T-helper 2 cell treated with Interferon-gamma antibody and Interleukin-4, amounts not matched to agents 5 μg/mL and 100 μg/mL, for 36 hours (primary cell): Measurements from ENCODE around the gene OR4A5.
"Not testable (repeated sequence)": the region's sequence is repeated elsewhere in the genome, so short reads cannot be mapped to it uniquely, and the experiment has no call there.

Experiments
- DNase-seq: peaks from one replicate; pipeline ENCODE4 v3.0.0; 2021; ENCODE audit warnings: low spot score
- H3K27ac Mint-ChIP-seq: one replicate; pipeline ENCODE4 v1.8.0; 2021; ENCODE audit warnings: mild to moderate bottlenecking, mixed read lengths
- H3K27me3 Mint-ChIP-seq: one replicate; pipeline ENCODE4 v1.8.0; 2021; ENCODE audit warnings: low read depth, mixed read lengths
- H3K36me3 Mint-ChIP-seq: one replicate; pipeline ENCODE4 v1.8.0; 2021; ENCODE audit warnings: low read depth, mixed read lengths
- H3K4me1 Mint-ChIP-seq: one replicate; pipeline ENCODE4 v1.8.0; 2021; ENCODE audit warnings: low read depth, mixed read lengths
- H3K4me3 Mint-ChIP-seq: one replicate; pipeline ENCODE4 v1.8.0; 2022; ENCODE audit warnings: mild to moderate bottlenecking, moderate library complexity, mixed read lengths
- H3K9me3 Mint-ChIP-seq: one replicate; pipeline ENCODE4 v1.8.0; 2021; ENCODE audit warnings: mixed read lengths

Gene OR4A5

GRCh38 chr11:54706532-54706931 lies at the start of gene OR4A5:
OR4A5 (plus strand) TSS chr11:54706832; CDS start chr11:54706885, 53 bp downstream.
- not testable (repeated sequence) for H3K4me3 Mint-ChIP-seq, H3K36me3 Mint-ChIP-seq, H3K27me3 Mint-ChIP-seq, H3K4me1 Mint-ChIP-seq, DNase-seq, H3K27ac Mint-ChIP-seq
- peaks cover 69% of the 10 kb centered on the region for H3K9me3 Mint-ChIP-seq

- not testable (repeated sequence) for DNase-seq, H3K4me3 Mint-ChIP-seq, H3K36me3 Mint-ChIP-seq, H3K4me1 Mint-ChIP-seq, H3K27ac Mint-ChIP-seq, H3K27me3 Mint-ChIP-seq
- H3K9me3 Mint-ChIP-seq: peaks cover 51% of the 10 kb centered on the region
These were observed 13.5 kb downstream of the OR4A5 start for GRCh38 chr11:54720094-54720493.
